AG09319 (cell line): ENCODE results near the gene RUVBL1.

Experiments used
- DNase-seq: peaks from one replicate; pipeline ENCODE4 v3.0.0-alpha.2; 2010; ENCODE audit warnings: low read depth; ENCODE audit errors: extremely low read depth
- CTCF ChIP-seq: IDR thresholded peaks from 2 replicates; pipeline ENCODE4 v1.5.1; 2011; ENCODE audit warnings: low read depth, mild to moderate bottlenecking, inconsistent platforms, low read length, moderate library complexity

RUVBL1 gene

GRCh38 chr3:128131897-128132646 lies 8.5 kb upstream of the RUVBL1 start:
- DNase-seq: no peak
- no peak for TF ChIP-seq CTCF

GRCh38 chr3:128128251-128128650 lies 4.6 kb upstream of the RUVBL1 start:
- no peak for TF ChIP-seq CTCF
- no peak for DNase-seq

- TF ChIP-seq CTCF: no peak
- no peak for DNase-seq
These were observed 3.6 kb upstream of the RUVBL1 start for GRCh38 chr3:128127236-128127635.

- DNase-seq: no peak
- no peak for TF ChIP-seq CTCF
These were observed 465 bp downstream of the RUVBL1 start for GRCh38 chr3:128123156-128123537.

GRCh38 chr3:128122013-128122412 lies 1.6 kb downstream of the RUVBL1 start:
- DNase-seq: no peak
- TF ChIP-seq CTCF: no peak

- no peak for TF ChIP-seq CTCF
- DNase-seq: no peak
These were observed 9.5 kb downstream of the RUVBL1 start for GRCh38 chr3:128113817-128114794.
